Activated B cell treated with CpG ODN at 0.5 μM for 24 hours (primary cell): ENCODE data around the gene TAS2R50. TPM values are rescaled to one million over a fixed set of nuclear protein-coding genes. Genes with fewer than 3 reads are reported as not detected.

ENCODE experiments used
- ATAC-seq: fragments of 200-7000 bp; cut with Tn5 transposase; one replicate; pipeline ENCODE4 v1.10.0; 2021; ENCODE audit warnings: low read depth, mild to moderate bottlenecking, moderate library complexity
- CTCF ChIA-PET: fragments of 350-600 bp; sonication (Branson Sonifier 250); formaldehyde crosslinking; loops from one replicate; lab custom pipeline; 2021; ENCODE audit warnings: antibody characterized with exemption; lab: Charles Lee
- POLR2A ChIA-PET: fragments of 350-600 bp; sonication (Branson Sonifier 250); formaldehyde crosslinking; loops from one replicate; lab custom pipeline; 2021; ENCODE audit warnings: antibody characterized with exemption; lab: Charles Lee
- DNase-seq: peaks from one replicate; pipeline ENCODE4 v3.0.0; 2022
- H3K27ac Mint-ChIP-seq: one replicate; pipeline ENCODE4 v1.8.0; 2020; ENCODE audit warnings: mixed read lengths
- H3K27me3 Mint-ChIP-seq: one replicate; pipeline ENCODE4 v1.8.0; 2021; ENCODE audit warnings: mixed read lengths
- H3K36me3 Mint-ChIP-seq: one replicate; pipeline ENCODE4 v1.8.0; 2021; ENCODE audit warnings: low read depth, mixed read lengths
- H3K4me1 Mint-ChIP-seq: one replicate; pipeline ENCODE4 v1.8.0; 2021; ENCODE audit warnings: mixed read lengths
- H3K4me3 Mint-ChIP-seq: one replicate; pipeline ENCODE4 v1.8.0; 2020; ENCODE audit warnings: mild to moderate bottlenecking, mixed read lengths
- H3K9me3 Mint-ChIP-seq: one replicate; pipeline ENCODE4 v1.8.0; 2020; ENCODE audit warnings: mixed read lengths
- CTCF ChIP-seq: fragments of 200-600 bp; IDR thresholded peaks from one replicate; pipeline ENCODE4 v1.8.0; 2022; ENCODE audit warnings: antibody characterized with exemption, mild to moderate bottlenecking
- intact Hi-C: fragments of 100-400 bp; cut with micrococcal nuclease; formaldehyde crosslinking; loops from one replicate; pipeline ENCODE4 v1.15.1; 2024
- total RNA-seq: library from RNA; stranded (reverse); gene quantifications from 2 replicates; pipeline ENCODE4 v1.2.3, GENCODE V29; 2022

The TAS2R50 gene
- total RNA-seq, 1 donor from 2014 or later = 1.2 TPM

GRCh38 chr12:10967409-10967808, 19.3 kb downstream of the TAS2R50 start:
- ChIA-PET CTCF (no interaction called here), POLR2A (no interaction called here)
- no peak overlapping the region for H3K4me3 Mint-ChIP-seq
- H3K9me3 Mint-ChIP-seq = no peaks in the 10 kb centered on the region
- DNase-seq (no peak), ATAC-seq (no peak)
- H3K27ac Mint-ChIP-seq = no peak overlapping the region
- H3K27me3 Mint-ChIP-seq = no peaks in the 10 kb centered on the region
- no peaks in the 10 kb centered on the region for H3K36me3 Mint-ChIP-seq
- peaks cover 2% of the 10 kb centered on the region for H3K4me1 Mint-ChIP-seq
- no peak for TF ChIP-seq CTCF
- intact Hi-C loops = no loop called here

GRCh38 chr12:10966314-10966713, 20.4 kb downstream of the TAS2R50 start:
- TF ChIP-seq CTCF = no peak
- no peak overlapping the region for H3K4me3 Mint-ChIP-seq
- no peak for ATAC-seq
- no peak for DNase-seq
- no peaks in the 10 kb centered on the region for H3K9me3 Mint-ChIP-seq
- POLR2A ChIA-PET = no interaction called here
- H3K36me3 Mint-ChIP-seq = no peaks in the 10 kb centered on the region
- CTCF ChIA-PET = no interaction called here
- intact Hi-C loops = no loop called here
- peaks cover 4% of the 10 kb centered on the region for H3K4me1 Mint-ChIP-seq
- no peak overlapping the region for H3K27ac Mint-ChIP-seq
- H3K27me3 Mint-ChIP-seq = no peaks in the 10 kb centered on the region

- H3K36me3 Mint-ChIP-seq = no peaks in the 10 kb centered on the region
- TF ChIP-seq CTCF = no peak
- ATAC-seq = no peak
- peaks cover 11% of the 10 kb centered on the region for H3K4me1 Mint-ChIP-seq
- no peak overlapping the region for H3K27ac Mint-ChIP-seq
- ChIA-PET POLR2A (no interaction called here), CTCF (no interaction called here)
- H3K9me3 Mint-ChIP-seq = no peaks in the 10 kb centered on the region
- no peak for DNase-seq
- H3K4me3 Mint-ChIP-seq = no peak overlapping the region
- H3K27me3 Mint-ChIP-seq = no peaks in the 10 kb centered on the region
- intact Hi-C loops = no loop called here
Measured at GRCh38 chr12:10965476-10965875, 21.2 kb downstream of the TAS2R50 start.

- no peak for ATAC-seq
- H3K27ac Mint-ChIP-seq = no peak overlapping the region
- H3K4me1 Mint-ChIP-seq = peaks cover 12% of the 10 kb centered on the region
- H3K36me3 Mint-ChIP-seq = peaks cover 4% of the 10 kb centered on the region
- DNase-seq = no peak
- intact Hi-C loops = loop anchor here (5.0 kb wide), 1 partner anchor 527 kb away; no protein-coding TSS in a partner anchor
- H3K9me3 Mint-ChIP-seq = peaks cover 10% of the 10 kb centered on the region
- ChIA-PET POLR2A (no interaction called here), CTCF (interaction anchor here (1.3 kb wide), 1 partner anchor 240 kb away, joined by 6 read pairs; no protein-coding TSS in a partner anchor)
- H3K4me3 Mint-ChIP-seq = no peak overlapping the region
- TF ChIP-seq CTCF = no peak
- H3K27me3 Mint-ChIP-seq = no peaks in the 10 kb centered on the region
Measured at GRCh38 chr12:10960211-10960610, 26.5 kb downstream of the TAS2R50 start.

- TF ChIP-seq CTCF = no peak
- CTCF ChIA-PET = interaction anchor here (1.3 kb wide), 1 partner anchor 240 kb away, joined by 6 read pairs; no protein-coding TSS in a partner anchor
Measured at GRCh38 chr12:10959804-10960203, 26.9 kb downstream of the TAS2R50 start.

More at GRCh38 chr12:10959804-10960203, 26.9 kb downstream of the TAS2R50 start:
- no peak overlapping the region for H3K27ac Mint-ChIP-seq
- peaks cover 12% of the 10 kb centered on the region for H3K4me1 Mint-ChIP-seq
- no peak for ATAC-seq
- no peak for DNase-seq
- H3K9me3 Mint-ChIP-seq = peaks cover 10% of the 10 kb centered on the region
- POLR2A ChIA-PET = no interaction called here
- H3K36me3 Mint-ChIP-seq = peaks cover 6% of the 10 kb centered on the region
- no peaks in the 10 kb centered on the region for H3K27me3 Mint-ChIP-seq
- intact Hi-C loops = loop anchor here (5.0 kb wide), 1 partner anchor 527 kb away; no protein-coding TSS in a partner anchor
- no peak overlapping the region for H3K4me3 Mint-ChIP-seq
